Natural killer cell (primary cell): ENCODE results near the gene ACKR4. TPM values are rescaled to one million over a fixed set of nuclear protein-coding genes. Genes with fewer than 3 reads are reported as not detected.

Experiments used
- ATAC-seq, 3 donors: fragments of 150-1000 bp in 2 of 3; fragments of 200-7000 bp in 1 of 3; cut with Tn5 transposase; 1 replicate in 1 of 3; 2 replicates in 2 of 3; pipeline ENCODE4 v1.10.0; 2021; ENCODE audit warnings: mild to moderate bottlenecking in 2 of 3, moderate library complexity in 2 of 3
- DNase-seq, 2 donors: peaks; one replicate each; pipeline versions ENCODE4 v3.0.0 to v3.0.0-alpha.2; 2013 to 2021; ENCODE audit warnings: mixed read lengths in 1 of 2
- H3K27ac ChIP-seq: one replicate; pipeline ENCODE4 v1.5.1; 2013; ENCODE audit warnings: mild to moderate bottlenecking, low read length
- H3K27me3 ChIP-seq: one replicate; pipeline ENCODE4 v1.6.1; 2013; ENCODE audit warnings: low read length; ENCODE audit not compliant: control insufficient read depth, insufficient read depth
- H3K36me3 ChIP-seq: one replicate; pipeline ENCODE4 v1.6.1; 2013; ENCODE audit warnings: low read length; ENCODE audit not compliant: control insufficient read depth, insufficient read depth
- H3K4me1 ChIP-seq: one replicate; pipeline ENCODE4 v1.6.1; 2013; ENCODE audit warnings: low read length; ENCODE audit not compliant: control insufficient read depth, insufficient read depth
- H3K4me3 ChIP-seq: one replicate; pipeline ENCODE4 v1.5.1; 2013; ENCODE audit warnings: low read length
- H3K9me3 ChIP-seq: one replicate; pipeline ENCODE4 v1.6.1; 2013; ENCODE audit warnings: low read length; ENCODE audit not compliant: control insufficient read depth, insufficient read depth
- H3K27ac Mint-ChIP-seq, 2 donors: one replicate each; pipeline ENCODE4 v1.8.0; 2022; ENCODE audit warnings: mild to moderate bottlenecking in 2 of 2, mixed read lengths in 2 of 2, moderate library complexity in 1 of 2
- H3K27me3 Mint-ChIP-seq, 2 donors: one replicate each; pipeline ENCODE4 v1.8.0; 2022; ENCODE audit warnings: low read depth in 2 of 2, mixed read lengths in 2 of 2
- H3K36me3 Mint-ChIP-seq: one replicate; pipeline ENCODE4 v1.8.0; 2022; ENCODE audit warnings: mixed read lengths
- H3K4me1 Mint-ChIP-seq, 2 donors: one replicate each; pipeline ENCODE4 v1.8.0; 2022; ENCODE audit warnings: mixed read lengths in 2 of 2
- H3K4me3 Mint-ChIP-seq: one replicate; pipeline ENCODE4 v1.8.0; 2022; ENCODE audit warnings: mild to moderate bottlenecking, moderate library complexity, mixed read lengths
- H3K9me3 Mint-ChIP-seq, 2 donors: one replicate each; pipeline ENCODE4 v1.8.0; 2022; ENCODE audit warnings: mixed read lengths in 2 of 2
- WGBS: methylation state at CpG from one replicate; pipeline ENCODE4 v1.1.7; 2013; ENCODE audit warnings: missing lambda C conversion rate; ENCODE audit not compliant: insufficient coverage; 5-methylcytosine and 5-hydroxymethylcytosine counted together
- intact Hi-C: fragments of 100-400 bp; cut with micrococcal nuclease; formaldehyde crosslinking; loops from one replicate; pipeline ENCODE4 v1.14.2; 2022
- total RNA-seq, 4 donors: library from RNA; stranded (reverse); fragments of 120-200 nt in 1 of 4; gene quantifications; one replicate each; pipeline versions ENCODE4 v1.2.3 to v1.2.4, GENCODE V29; 2013 to 2022
- TF ChIP-seq, protein P1 (sequence below): fragments of 200-600 bp; IDR thresholded peaks from one replicate; pipeline ENCODE4 v1.8.0; 2022; ENCODE audit warnings: antibody characterized with exemption

ACKR4 gene
- total RNA-seq, 3 donors from 2014 or later (not counting 1 experiment from before 2014, with no cell fraction given), result 0.14 to 0.32 TPM; not detected in 1

DNA sequence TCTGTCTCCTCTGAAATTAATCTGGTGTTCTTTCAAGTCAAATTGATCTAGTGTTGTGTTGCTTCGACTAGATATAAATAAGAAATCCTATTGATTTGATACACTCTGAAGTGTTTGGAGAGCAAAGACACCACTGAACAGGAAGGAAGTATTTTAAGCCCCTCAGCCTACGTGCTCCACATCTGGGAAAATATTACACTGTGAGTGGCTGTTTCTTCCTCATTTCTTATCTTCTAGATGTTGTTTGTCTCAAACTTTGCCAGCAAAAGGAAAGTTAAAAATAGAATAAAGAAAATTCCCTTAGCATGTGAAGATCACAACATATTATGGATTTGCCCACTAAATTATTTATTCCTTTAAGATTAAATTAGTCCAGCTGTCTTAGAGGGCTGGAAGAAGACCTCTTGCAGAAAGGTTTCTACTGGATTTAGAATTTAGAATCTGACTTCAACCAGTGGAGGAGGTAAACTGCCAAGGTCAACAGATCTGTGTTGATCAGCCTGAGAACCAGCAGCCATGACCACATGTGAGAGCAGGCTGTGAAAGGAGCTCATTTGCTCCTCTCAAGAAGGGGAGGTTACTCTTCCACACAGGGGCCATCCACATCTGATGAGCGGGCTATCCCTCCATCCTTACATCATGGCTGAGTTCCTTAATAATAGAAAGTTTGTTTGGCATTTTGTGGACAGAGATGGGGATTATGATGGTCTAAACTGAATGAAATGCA lies 46.3 kb upstream of the ACKR4 start:
- DNase-seq (no peak), ATAC-seq (no peak)
- no peaks in the 10 kb centered on the region for H3K36me3 Mint-ChIP-seq
- peaks cover 5 to 18% of the 10 kb centered on the region in 2 donors for H3K4me1 Mint-ChIP-seq
- no peaks in the 10 kb centered on the region for H3K36me3 ChIP-seq
- no peaks in the 10 kb centered on the region for H3K27me3 ChIP-seq
- TF ChIP-seq, protein P1, sequence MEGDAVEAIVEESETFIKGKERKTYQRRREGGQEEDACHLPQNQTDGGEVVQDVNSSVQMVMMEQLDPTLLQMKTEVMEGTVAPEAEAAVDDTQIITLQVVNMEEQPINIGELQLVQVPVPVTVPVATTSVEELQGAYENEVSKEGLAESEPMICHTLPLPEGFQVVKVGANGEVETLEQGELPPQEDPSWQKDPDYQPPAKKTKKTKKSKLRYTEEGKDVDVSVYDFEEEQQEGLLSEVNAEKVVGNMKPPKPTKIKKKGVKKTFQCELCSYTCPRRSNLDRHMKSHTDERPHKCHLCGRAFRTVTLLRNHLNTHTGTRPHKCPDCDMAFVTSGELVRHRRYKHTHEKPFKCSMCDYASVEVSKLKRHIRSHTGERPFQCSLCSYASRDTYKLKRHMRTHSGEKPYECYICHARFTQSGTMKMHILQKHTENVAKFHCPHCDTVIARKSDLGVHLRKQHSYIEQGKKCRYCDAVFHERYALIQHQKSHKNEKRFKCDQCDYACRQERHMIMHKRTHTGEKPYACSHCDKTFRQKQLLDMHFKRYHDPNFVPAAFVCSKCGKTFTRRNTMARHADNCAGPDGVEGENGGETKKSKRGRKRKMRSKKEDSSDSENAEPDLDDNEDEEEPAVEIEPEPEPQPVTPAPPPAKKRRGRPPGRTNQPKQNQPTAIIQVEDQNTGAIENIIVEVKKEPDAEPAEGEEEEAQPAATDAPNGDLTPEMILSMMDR, result no peak
- no peaks in the 10 kb centered on the region for H3K27me3 Mint-ChIP-seq
- intact Hi-C loops, result no loop called here
- no peaks in the 10 kb centered on the region for H3K9me3 ChIP-seq
- no peaks in the 10 kb centered on the region for H3K4me1 ChIP-seq
- H3K9me3 Mint-ChIP-seq, result no peaks in the 10 kb centered on the region
- H3K4me3 ChIP-seq, result no peak overlapping the region
- peak overlapping the region in 1 of 2 donors; percentile 87 for H3K27ac Mint-ChIP-seq
- H3K4me3 Mint-ChIP-seq, result no peak overlapping the region
- H3K27ac ChIP-seq, result no peak overlapping the region
- 17% methylated on average over 2 of the region's 3 CpGs for WGBS

DNA sequence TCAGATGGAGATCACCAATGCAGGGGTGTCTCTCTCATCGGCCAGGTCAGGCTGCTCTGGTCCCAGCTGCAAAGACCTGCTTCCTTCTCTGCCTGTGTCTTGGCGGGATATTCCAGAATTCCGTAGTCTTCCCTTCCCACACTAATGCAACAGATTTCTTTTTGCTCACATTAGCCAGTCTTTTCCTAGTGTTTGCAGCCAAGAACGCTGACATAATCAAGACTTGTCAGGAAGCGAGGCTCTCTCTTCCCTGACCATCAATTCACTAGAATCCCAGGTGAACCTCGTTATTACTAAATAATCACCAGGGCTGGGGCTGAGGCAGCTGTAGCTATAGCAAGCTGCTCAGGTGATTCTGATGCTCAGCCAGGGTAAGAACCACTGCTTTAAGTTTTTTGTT lies 43.2 kb upstream of the ACKR4 start:
- Mint-ChIP-seq H3K27me3 (no peaks in the 10 kb centered on the region), H3K36me3 (no peaks in the 10 kb centered on the region), H3K4me1 (peaks cover 5 to 18% of the 10 kb centered on the region in 2 donors), H3K9me3 (no peaks in the 10 kb centered on the region), H3K4me3 (no peak overlapping the region), H3K27ac (no peak overlapping the region)
- WGBS, result 95% methylated on average over 6 of the region's 6 CpGs
- no peak overlapping the region for H3K4me3 ChIP-seq
- peaks cover 3% of the 10 kb centered on the region for H3K36me3 ChIP-seq
- H3K4me1 ChIP-seq, result no peaks in the 10 kb centered on the region
- TF ChIP-seq, protein P1, result no peak
- no peaks in the 10 kb centered on the region for H3K9me3 ChIP-seq
- intact Hi-C loops, result no loop called here
- H3K27me3 ChIP-seq, result no peaks in the 10 kb centered on the region
- H3K27ac ChIP-seq, result no peak overlapping the region
- no peak for ATAC-seq
- no peak for DNase-seq

DNA sequence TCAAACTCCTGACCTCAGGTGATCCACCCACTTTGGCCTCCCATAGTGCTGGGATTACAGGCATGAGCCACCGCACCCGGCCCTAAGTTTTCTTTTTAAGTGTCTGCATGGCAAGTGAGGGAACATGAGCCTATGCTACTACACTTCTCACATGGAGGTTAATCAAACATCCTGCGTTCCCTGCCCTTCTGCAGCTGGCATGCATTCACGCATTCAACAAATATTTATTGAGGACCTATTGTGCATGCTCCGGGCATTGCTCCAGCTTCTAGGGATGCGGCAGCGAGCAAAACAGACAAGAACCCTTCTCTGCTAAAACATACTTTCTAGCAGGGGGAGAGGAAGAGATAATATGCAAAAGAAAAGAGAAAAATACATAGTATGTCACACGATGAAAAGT lies 42.6 kb upstream of the ACKR4 start:
- Histone ChIP-seq H3K4me3 (no peak overlapping the region), H3K27me3 (no peaks in the 10 kb centered on the region), H3K27ac (no peak overlapping the region), H3K9me3 (no peaks in the 10 kb centered on the region), H3K36me3 (peaks cover 3% of the 10 kb centered on the region), H3K4me1 (no peaks in the 10 kb centered on the region)
- Mint-ChIP-seq H3K4me1 (peaks cover 5 to 17% of the 10 kb centered on the region in 2 donors), H3K27me3 (no peaks in the 10 kb centered on the region), H3K4me3 (no peak overlapping the region), H3K27ac (no peak overlapping the region), H3K36me3 (no peaks in the 10 kb centered on the region), H3K9me3 (no peaks in the 10 kb centered on the region)
- WGBS, result 96% methylated on average over 6 of the region's 8 CpGs
- DNase-seq (no peak), ATAC-seq (no peak)
- TF ChIP-seq, protein P1, result no peak
- intact Hi-C loops, result no loop called here
